Measurements from ENCODE around the gene ANKRD10. TPM values are rescaled to one million over a fixed set of nuclear protein-coding genes. Genes with fewer than 3 reads are reported as not detected.
A peak's percentile ranks its signal among the peaks of the same experiment; 100 is the strongest.

The ANKRD10 gene
- total and polyA plus RNA-seq, 2 of the 8 experiments (the other 6 are each of a cell fraction or from before 2014, with no cell fraction given) = 146 to 218 TPM

DNA sequence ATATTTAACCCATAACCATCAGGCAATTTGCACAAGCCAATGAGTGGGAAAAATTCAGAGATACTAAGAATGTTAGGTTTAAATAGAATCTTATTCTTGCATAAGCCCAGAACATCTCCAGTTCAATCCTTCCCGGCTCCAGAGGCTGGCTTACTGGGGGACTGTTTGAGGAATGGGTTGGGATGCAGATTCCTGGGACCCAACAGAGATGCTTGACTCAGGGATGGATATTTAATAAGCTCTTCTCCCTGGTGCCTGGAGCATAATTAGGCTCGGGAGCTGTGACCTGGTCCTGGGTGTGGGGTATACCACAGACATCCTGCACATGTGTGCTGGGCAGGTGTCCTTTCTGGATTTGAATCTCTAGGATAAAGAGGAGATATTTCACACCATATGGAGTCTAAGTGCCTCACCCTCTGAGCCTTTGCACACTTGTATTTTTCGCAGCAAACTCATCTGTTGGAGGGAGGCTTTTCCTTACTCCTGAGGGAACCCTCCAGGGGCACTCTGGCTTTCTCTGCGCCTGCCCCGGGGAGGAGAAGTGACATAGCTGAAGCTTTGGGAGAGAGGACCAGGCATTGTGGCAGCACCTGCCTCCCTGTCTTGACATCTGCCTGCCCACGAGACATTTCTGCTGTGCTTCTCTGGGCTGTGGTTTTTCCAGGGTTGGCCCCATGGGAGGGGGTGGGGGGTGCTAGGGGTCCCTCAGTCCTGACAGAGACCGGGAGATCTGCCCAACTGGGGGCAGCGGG lies 36.1 kb upstream of the ANKRD10 start:
- Histone ChIP-seq H2BK20ac (ENCODE audit: low read length) (no peak overlapping the region), H4K5ac (ENCODE audit: insufficient read length, low read depth, low read length) (no peak overlapping the region), H3K4me3 (ENCODE audit: extremely low read depth in 1 of 4, insufficient read depth in 2 of 4, low read depth in 3 of 4, low read length in 4 of 4) (no peak overlapping the region), H3K36me3 (ENCODE audit: control insufficient read depth in 2 of 4, insufficient read depth in 4 of 4, low read length in 3 of 4) (no peaks in the 10 kb centered on the region), H2BK120ac (replicated peaks; ENCODE audit: low read depth, low read length) (no peak overlapping the region), H3K79me1 (ENCODE audit: low read depth, low read length) (no peaks in the 10 kb centered on the region), H3K14ac (ENCODE audit: insufficient read length) (no peak overlapping the region), H2AFZ (ENCODE audit: low read length) (no peak overlapping the region), H3K56ac (replicated peaks; ENCODE audit: insufficient read length, low read depth, low read length) (no peak overlapping the region), H3K18ac (ENCODE audit: extremely low read depth, low read length) (no peak overlapping the region), H4K20me1 (replicated peaks in 1 of 2; ENCODE audit: control insufficient read depth in 1 of 2, insufficient read depth in 2 of 2, low read length in 2 of 2) (no peaks in the 10 kb centered on the region), H2AK5ac (ENCODE audit: low read depth, low read length) (no peak overlapping the region), H3K79me2 (ENCODE audit: control insufficient read depth in 1 of 2, insufficient read depth in 2 of 2, low read length in 2 of 2) (no peaks in the 10 kb centered on the region), H3K4ac (replicated peaks; ENCODE audit: insufficient read length, low read depth, low read length) (no peak overlapping the region), H2BK12ac (ENCODE audit: low read depth, low read length) (no peak overlapping the region), H3K4me1 (replicated peaks in 1 of 4; ENCODE audit: control insufficient read depth in 3 of 4, insufficient read depth in 4 of 4, low read length in 3 of 4) (no peaks in the 10 kb centered on the region), H3K9ac (replicated peaks in 1 of 4; ENCODE audit: extremely low read depth in 1 of 4, low read depth in 3 of 4, low read length in 3 of 4) (no peak overlapping the region), H2BK5ac (ENCODE audit: low read depth, low read length) (no peak overlapping the region), H4K91ac (replicated peaks; ENCODE audit: insufficient read length, low read length) (no peak overlapping the region), H3K4me2 (ENCODE audit: insufficient read depth in 1 of 2, low read depth in 2 of 2, low read length in 2 of 2) (no peak overlapping the region), H3K27me3 (replicated peaks in 1 of 4; ENCODE audit: control insufficient read depth in 3 of 4, extremely low read depth in 1 of 4, insufficient read depth in 3 of 4, low read length in 3 of 4) (no peaks in the 10 kb centered on the region), H3K23ac (ENCODE audit: insufficient read length) (no peak overlapping the region), H3K9me3 (ENCODE audit: insufficient read depth in 2 of 2, low read depth in 1 of 2, low read length in 1 of 2) (no peaks in the 10 kb centered on the region), H3K23me2 (ENCODE audit: low read depth, low read length) (no peaks in the 10 kb centered on the region), H2BK15ac (ENCODE audit: low read length) (no peak overlapping the region), H3K27ac (ENCODE audit: low read depth, low read length) (no peak overlapping the region), H4K8ac (ENCODE audit: extremely low read depth, insufficient read depth, low read length) (no peak overlapping the region)
- peak in 1 of 2 experiments; percentile 22 for DNase-seq (ENCODE audit: low read depth in 1 of 2, low spot score in 2 of 2)
- ChIA-PET POLR2A (ENCODE audit: partially characterized antibody) (interaction anchor here (1.4 kb wide), 1 partner anchor 26 kb away, joined by 3 read pairs; no protein-coding TSS in a partner anchor), CTCF (ENCODE audit: partially characterized antibody) (interaction anchor here (1.0 to 1.7 kb wide), 4 partner anchors 9 to 143 kb away, joined by 3 to 5 read pairs (median 3); no protein-coding TSS in a partner anchor)
- WGBS, 2 experiments (ENCODE audit: extremely low coverage in 1 of 2, insufficient coverage in 1 of 2, insufficient read length in 1 of 2, insufficient replicate concordance in 2 of 2, low coverage in 1 of 2, low lambda C conversion rate in 2 of 2, missing lambda C conversion rate in 1 of 2) = 91% methylated on average over 8 of the region's 8 CpGs; no CpG with 5 or more reads in 1 of the 2 experiments
- FAIRE-seq = no peak
- TF ChIP-seq YY1 (IDR thresholded peaks at IDR 0.05; ENCODE audit: low read depth, low read length) (no peak), TBP (IDR thresholded peaks at IDR 0.05; ENCODE audit: low read depth, low read length) (no peak), CREB1 (IDR thresholded peaks at IDR 0.05) (no peak), CHD1 (IDR thresholded peaks at IDR 0.05; ENCODE audit: low read depth, low read length) (no peak), SP4 (IDR thresholded peaks at IDR 0.05; ENCODE audit: low read length) (no peak), SIN3A (conservative IDR thresholded peaks at IDR 0.05 in 1 of 2, IDR thresholded peaks at IDR 0.05 in 1 of 2; ENCODE audit: low read depth in 1 of 2, low read length in 2 of 2) (no peak), KDM4A (IDR thresholded peaks at IDR 0.05; ENCODE audit: low read depth, low read length, severe bottlenecking) (no peak), HDAC6 (IDR thresholded peaks at IDR 0.05; ENCODE audit: low read depth, low read length) (no peak), BACH1 (IDR thresholded peaks at IDR 0.05; ENCODE audit: low read length) (no peak), KDM1A (IDR thresholded peaks at IDR 0.05; ENCODE audit: borderline replicate concordance, low read length) (no peak), RAD21 (IDR thresholded peaks at IDR 0.05 in 1 of 2, conservative IDR thresholded peaks at IDR 0.05 in 1 of 2; ENCODE audit: low read depth in 2 of 2, low read length in 2 of 2) (no peak)
- TF ChIP-seq, protein P1, sequence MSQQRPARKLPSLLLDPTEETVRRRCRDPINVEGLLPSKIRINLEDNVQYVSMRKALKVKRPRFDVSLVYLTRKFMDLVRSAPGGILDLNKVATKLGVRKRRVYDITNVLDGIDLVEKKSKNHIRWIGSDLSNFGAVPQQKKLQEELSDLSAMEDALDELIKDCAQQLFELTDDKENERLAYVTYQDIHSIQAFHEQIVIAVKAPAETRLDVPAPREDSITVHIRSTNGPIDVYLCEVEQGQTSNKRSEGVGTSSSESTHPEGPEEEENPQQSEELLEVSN (IDR thresholded peaks at IDR 0.05) = no peak

Measured in H1 (cell line).